ENCODE results near the gene SMIM41.

DNA sequence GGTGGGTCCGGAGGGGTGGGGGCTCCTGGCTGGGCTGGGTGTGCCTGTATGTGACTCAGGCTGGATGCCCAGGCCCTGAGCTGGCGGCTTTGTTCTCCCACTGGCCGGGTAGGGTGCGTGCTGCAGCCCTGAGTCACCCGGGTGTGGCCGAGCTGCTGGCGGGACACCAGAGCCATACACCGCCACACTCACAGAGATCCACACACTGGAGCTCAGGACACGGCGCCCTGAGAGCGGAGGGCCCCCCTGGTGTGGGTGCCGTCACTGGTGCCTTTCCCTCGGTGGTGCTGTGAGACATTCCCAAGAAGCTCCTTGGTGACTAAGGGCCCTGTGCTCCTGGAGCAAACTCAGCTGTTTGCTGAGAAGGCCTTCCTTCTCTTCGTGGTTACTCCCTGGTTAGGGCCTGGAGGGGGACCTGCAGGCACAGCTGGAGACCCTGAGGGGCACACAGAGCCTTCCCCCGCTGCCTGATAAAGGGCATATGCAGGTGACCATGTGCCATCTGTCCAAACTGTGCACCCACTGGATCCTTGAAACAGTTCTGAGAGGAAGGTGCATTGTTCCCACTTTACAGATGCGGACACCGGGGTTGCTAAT is 68.0 kb downstream of the SMIM41 start:
- TF ChIP-seq POLR2A (IDR thresholded peaks at IDR 0.05): no peak
- TF ChIP-seq, protein P1, sequence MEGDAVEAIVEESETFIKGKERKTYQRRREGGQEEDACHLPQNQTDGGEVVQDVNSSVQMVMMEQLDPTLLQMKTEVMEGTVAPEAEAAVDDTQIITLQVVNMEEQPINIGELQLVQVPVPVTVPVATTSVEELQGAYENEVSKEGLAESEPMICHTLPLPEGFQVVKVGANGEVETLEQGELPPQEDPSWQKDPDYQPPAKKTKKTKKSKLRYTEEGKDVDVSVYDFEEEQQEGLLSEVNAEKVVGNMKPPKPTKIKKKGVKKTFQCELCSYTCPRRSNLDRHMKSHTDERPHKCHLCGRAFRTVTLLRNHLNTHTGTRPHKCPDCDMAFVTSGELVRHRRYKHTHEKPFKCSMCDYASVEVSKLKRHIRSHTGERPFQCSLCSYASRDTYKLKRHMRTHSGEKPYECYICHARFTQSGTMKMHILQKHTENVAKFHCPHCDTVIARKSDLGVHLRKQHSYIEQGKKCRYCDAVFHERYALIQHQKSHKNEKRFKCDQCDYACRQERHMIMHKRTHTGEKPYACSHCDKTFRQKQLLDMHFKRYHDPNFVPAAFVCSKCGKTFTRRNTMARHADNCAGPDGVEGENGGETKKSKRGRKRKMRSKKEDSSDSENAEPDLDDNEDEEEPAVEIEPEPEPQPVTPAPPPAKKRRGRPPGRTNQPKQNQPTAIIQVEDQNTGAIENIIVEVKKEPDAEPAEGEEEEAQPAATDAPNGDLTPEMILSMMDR (IDR thresholded peaks at IDR 0.05): no peak

Measured in testis (tissue), 2 donors.